A549 (cell line): ENCODE data around the gene TMEM131.

ENCODE experiments used
- CBX8 ChIP-seq: fragments of 200-600 bp; sonication (generic); IDR thresholded peaks from 2 replicates; pipeline ENCODE4 v1.6.1; 2016
- HOXA7 ChIP-seq: fragments of 250-450 bp; sonication (Bioruptor Pico); IDR thresholded peaks from 2 replicates; pipeline ENCODE4 v1.5.0; 2020; ENCODE audit warnings: mild to moderate bottlenecking, moderate library complexity
- MAFK ChIP-seq: fragments of 450-650 bp; IDR thresholded peaks from 2 replicates; pipeline ENCODE4 v1.6.1; 2014; ENCODE audit not compliant: partially characterized antibody
- POLR2A ChIP-seq: IDR thresholded peaks from 2 replicates; pipeline ENCODE4 v1.6.1; 2012; ENCODE audit warnings: mild to moderate bottlenecking, low read length
- RAD21 ChIP-seq, 2 experiments: fragments of >200 bp in 1 of 2; sonication (Bioruptor Twin) in 1 of 2; formaldehyde crosslinking in 1 of 2; IDR thresholded peaks in 1 of 2; conservative IDR thresholded peaks in 1 of 2; 2 replicates in 1 of 2; 3 replicates in 1 of 2; pipeline ENCODE4 v1.6.1; 2012 to 2018; ENCODE audit warnings: inconsistent platforms in 1 of 2
- RFX5 ChIP-seq: fragments of 450-650 bp; IDR thresholded peaks from 2 replicates; pipeline ENCODE4 v1.7.1; 2014; ENCODE audit warnings: antibody characterized with exemption, mild to moderate bottlenecking, moderate library complexity
- TF ChIP-seq, protein P1 (sequence below): fragments of >200 bp; sonication (Bioruptor Twin); formaldehyde crosslinking; IDR thresholded peaks from 3 replicates; pipeline ENCODE4 v1.5.1; 2016
- TF ChIP-seq, protein P2 (sequence below): fragments of 450-650 bp; IDR thresholded peaks from 2 replicates; pipeline ENCODE4 v1.6.1; 2014; ENCODE audit warnings: antibody characterized with exemption

DNA sequence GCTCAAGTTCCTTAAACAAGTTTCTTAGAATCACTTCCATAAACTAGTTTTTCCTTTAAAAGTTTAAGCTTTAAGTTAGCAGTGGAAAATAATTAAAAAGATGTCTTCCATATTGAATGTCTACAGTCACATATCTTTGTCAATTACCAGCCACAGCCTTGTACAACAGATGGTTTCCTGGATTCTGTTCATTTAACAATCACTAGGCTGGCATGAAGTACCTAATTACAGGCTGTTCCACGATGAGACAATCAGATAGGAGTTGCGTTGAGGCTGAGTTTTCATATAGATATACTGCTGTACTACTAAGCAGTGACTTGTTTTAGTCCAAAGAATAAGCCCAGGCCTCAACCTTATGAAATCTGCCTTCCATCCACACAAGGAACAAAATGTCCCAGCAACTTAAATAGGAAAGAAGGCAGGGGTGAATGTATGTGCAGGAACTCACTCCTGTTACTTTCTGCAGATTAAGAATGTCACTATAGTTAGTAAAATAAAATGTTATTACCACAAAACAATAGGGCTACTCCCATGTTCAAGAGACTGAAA lies 151.4 kb downstream of the TMEM131 start:
- TF ChIP-seq, protein P1, sequence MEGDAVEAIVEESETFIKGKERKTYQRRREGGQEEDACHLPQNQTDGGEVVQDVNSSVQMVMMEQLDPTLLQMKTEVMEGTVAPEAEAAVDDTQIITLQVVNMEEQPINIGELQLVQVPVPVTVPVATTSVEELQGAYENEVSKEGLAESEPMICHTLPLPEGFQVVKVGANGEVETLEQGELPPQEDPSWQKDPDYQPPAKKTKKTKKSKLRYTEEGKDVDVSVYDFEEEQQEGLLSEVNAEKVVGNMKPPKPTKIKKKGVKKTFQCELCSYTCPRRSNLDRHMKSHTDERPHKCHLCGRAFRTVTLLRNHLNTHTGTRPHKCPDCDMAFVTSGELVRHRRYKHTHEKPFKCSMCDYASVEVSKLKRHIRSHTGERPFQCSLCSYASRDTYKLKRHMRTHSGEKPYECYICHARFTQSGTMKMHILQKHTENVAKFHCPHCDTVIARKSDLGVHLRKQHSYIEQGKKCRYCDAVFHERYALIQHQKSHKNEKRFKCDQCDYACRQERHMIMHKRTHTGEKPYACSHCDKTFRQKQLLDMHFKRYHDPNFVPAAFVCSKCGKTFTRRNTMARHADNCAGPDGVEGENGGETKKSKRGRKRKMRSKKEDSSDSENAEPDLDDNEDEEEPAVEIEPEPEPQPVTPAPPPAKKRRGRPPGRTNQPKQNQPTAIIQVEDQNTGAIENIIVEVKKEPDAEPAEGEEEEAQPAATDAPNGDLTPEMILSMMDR, result no peak
- TF ChIP-seq HOXA7 (CRISPR knock-in tag) (no peak), RFX5 (no peak), MAFK (no peak), CBX8 (no peak), RAD21 (conservative IDR thresholded peaks at IDR 0.05 in 1 of 2, IDR thresholded peaks at IDR 0.05 in 1 of 2) (no peak), POLR2A (no peak)
- TF ChIP-seq, protein P2, sequence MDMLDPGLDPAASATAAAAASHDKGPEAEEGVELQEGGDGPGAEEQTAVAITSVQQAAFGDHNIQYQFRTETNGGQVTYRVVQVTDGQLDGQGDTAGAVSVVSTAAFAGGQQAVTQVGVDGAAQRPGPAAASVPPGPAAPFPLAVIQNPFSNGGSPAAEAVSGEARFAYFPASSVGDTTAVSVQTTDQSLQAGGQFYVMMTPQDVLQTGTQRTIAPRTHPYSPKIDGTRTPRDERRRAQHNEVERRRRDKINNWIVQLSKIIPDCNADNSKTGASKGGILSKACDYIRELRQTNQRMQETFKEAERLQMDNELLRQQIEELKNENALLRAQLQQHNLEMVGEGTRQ, result no peak
